ENCODE results near the gene PLAC1. TPM values are rescaled to one million over a fixed set of nuclear protein-coding genes. Genes with fewer than 3 reads are reported as not detected.
A peak's percentile ranks its signal among the peaks of the same experiment; 100 is the strongest.

Gene PLAC1
- total RNA-seq, 6 experiments from 2014 or later, result 0.51 TPM; not detected in 5

DNA sequence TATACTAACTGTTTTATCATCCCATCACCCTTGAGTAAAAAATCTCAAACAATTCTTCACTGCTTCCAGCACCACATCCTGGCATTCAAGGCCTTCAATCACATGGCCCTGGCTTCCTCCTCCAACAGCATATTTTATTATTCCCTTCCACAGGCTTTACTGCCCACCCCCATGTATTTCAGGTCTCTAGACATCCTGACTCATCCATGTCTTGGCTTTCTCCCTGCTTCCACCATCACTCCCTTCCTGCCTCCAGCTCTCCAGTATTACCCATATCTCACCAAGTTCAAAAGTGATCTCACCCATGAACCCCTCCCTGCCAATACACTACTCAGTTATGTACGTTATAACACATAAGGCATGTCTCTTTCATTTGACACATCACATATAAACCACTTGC is 34.7 kb upstream of the PLAC1 start:
- Mint-ChIP-seq H3K4me3 (peak overlapping the region; percentile 16; the same call in 1 of the 2 replicates), H3K4me1 (ENCODE audit: low read depth) (peaks cover 66% of the 10 kb centered on the region), H3K36me3 (ENCODE audit: low read depth) (no peaks in the 10 kb centered on the region), H3K27ac (peak overlapping the region; percentile 88), H3K9me3 (no peaks in the 10 kb centered on the region), H3K27me3 (ENCODE audit: insufficient read depth) (no peaks in the 10 kb centered on the region; the same call in 1 of the 2 replicates)
- DNase-seq, result peak; percentile 28
- TF ChIP-seq CTCF (IDR thresholded peaks at IDR 0.05), result no peak

- Mint-ChIP-seq H3K4me3 (no peak overlapping the region), H3K27me3 (ENCODE audit: insufficient read depth) (no peaks in the 10 kb centered on the region; the same call in 1 of the 2 replicates), H3K27ac (peak overlapping the region; percentile 88)
Measured at GRCh38 chrX:134692233-134692632, 34.0 kb upstream of the PLAC1 start.

GRCh38 chrX:134691453-134691852 is 33.2 kb upstream of the PLAC1 start:
- Mint-ChIP-seq H3K27ac (no peak overlapping the region), H3K27me3 (ENCODE audit: insufficient read depth) (no peaks in the 10 kb centered on the region; the same call in 1 of the 2 replicates), H3K4me3 (no peak overlapping the region), H3K9me3 (no peaks in the 10 kb centered on the region), H3K36me3 (ENCODE audit: low read depth) (no peaks in the 10 kb centered on the region), H3K4me1 (ENCODE audit: low read depth) (peaks cover 73% of the 10 kb centered on the region)
- TF ChIP-seq CTCF (IDR thresholded peaks at IDR 0.05), result no peak
- DNase-seq, result no peak

More at GRCh38 chrX:134692233-134692632, 34.0 kb upstream of the PLAC1 start:
- Mint-ChIP-seq H3K9me3 (no peaks in the 10 kb centered on the region), H3K36me3 (ENCODE audit: low read depth) (no peaks in the 10 kb centered on the region), H3K4me1 (ENCODE audit: low read depth) (peaks cover 73% of the 10 kb centered on the region)
- TF ChIP-seq CTCF (IDR thresholded peaks at IDR 0.05), result no peak
- DNase-seq, result no peak

GRCh38 chrX:134688839-134689238 is 30.6 kb upstream of the PLAC1 start:
- peak; percentile 43 for DNase-seq
- Mint-ChIP-seq H3K4me1 (ENCODE audit: low read depth) (peaks cover 83% of the 10 kb centered on the region), H3K36me3 (ENCODE audit: low read depth) (no peaks in the 10 kb centered on the region), H3K27me3 (ENCODE audit: insufficient read depth) (no peaks in the 10 kb centered on the region; the same call in 1 of the 2 replicates), H3K27ac (peak overlapping the region; percentile 80), H3K4me3 (peak overlapping the region; percentile 53), H3K9me3 (no peaks in the 10 kb centered on the region)
- TF ChIP-seq CTCF (IDR thresholded peaks at IDR 0.05), result no peak

DNA sequence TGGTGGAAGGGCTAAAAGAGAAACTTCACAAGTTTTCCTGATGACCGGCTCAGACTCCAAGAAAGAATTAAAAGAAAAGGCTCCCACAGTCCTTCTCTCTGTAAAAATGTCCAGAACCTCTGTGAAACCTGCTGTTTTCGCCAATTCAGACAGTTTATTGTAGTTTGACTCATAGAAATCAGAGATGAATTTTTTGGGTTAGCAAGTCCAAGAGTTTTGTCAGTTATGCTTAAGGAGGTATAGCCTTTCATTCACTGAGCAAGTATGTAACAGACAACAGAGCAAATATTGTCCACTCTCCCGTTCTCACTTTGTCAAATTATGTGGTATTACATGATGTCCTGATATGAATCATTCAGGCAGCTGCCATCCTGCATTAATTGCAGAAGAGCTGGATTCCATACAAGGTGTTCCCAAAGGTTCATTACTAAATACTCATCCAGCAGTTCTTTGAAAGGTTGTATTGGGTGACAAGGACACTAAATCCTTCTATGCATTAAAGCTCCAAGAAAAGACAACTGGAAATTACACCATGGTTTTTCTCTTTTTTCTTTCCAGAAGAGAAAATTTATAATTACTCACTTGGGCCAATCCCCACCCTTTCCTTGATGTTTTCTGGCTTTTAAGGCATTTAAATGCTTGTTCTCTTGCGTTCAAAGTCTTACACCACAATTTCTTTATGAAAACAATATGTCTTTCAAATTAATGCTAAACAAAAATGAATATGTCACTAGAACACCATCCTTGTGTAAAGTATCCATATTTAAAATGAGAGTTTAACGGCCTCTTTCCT is 30.0 kb upstream of the PLAC1 start:
- no peak for DNase-seq
- H3K27me3 Mint-ChIP-seq (ENCODE audit: insufficient read depth), result no peaks in the 10 kb centered on the region; the same call in 1 of the 2 replicates
- peaks cover 79% of the 10 kb centered on the region for H3K4me1 Mint-ChIP-seq (ENCODE audit: low read depth)
- peak overlapping the region; percentile 80 for H3K27ac Mint-ChIP-seq
- no peaks in the 10 kb centered on the region for H3K36me3 Mint-ChIP-seq (ENCODE audit: low read depth)
- peak overlapping the region; percentile 53; the same call in 1 of the 2 replicates for H3K4me3 Mint-ChIP-seq
- no peak for TF ChIP-seq CTCF (IDR thresholded peaks at IDR 0.05)
- H3K9me3 Mint-ChIP-seq, result no peaks in the 10 kb centered on the region
